IPS-15b (cell line): Measurements from ENCODE around the gene LILRB3.
"Not testable (repeated sequence)": the region's sequence is repeated elsewhere in the genome, so short reads cannot be mapped to it uniquely, and the experiment has no call there.

Experiments used
- H3K27me3 ChIP-seq: one replicate; pipeline ENCODE4 v1.6.1; 2013; ENCODE audit warnings: low read length; ENCODE audit not compliant: control insufficient read depth, insufficient read depth
- H3K36me3 ChIP-seq: one replicate; pipeline ENCODE4 v1.6.1; 2013; ENCODE audit warnings: low read length; ENCODE audit not compliant: control insufficient read depth, insufficient read depth
- H3K4me1 ChIP-seq: one replicate; pipeline ENCODE4 v1.6.1; 2013; ENCODE audit warnings: mild to moderate bottlenecking, low read length; ENCODE audit not compliant: control insufficient read depth, insufficient read depth
- H3K4me3 ChIP-seq: one replicate; pipeline ENCODE4 v1.5.1; 2013; ENCODE audit warnings: low read depth, low read length
- H3K9ac ChIP-seq: one replicate; pipeline ENCODE4 v1.6.1; 2013; ENCODE audit warnings: low read depth, mild to moderate bottlenecking, low read length
- H3K9me3 ChIP-seq: one replicate; pipeline ENCODE4 v1.6.1; 2013; ENCODE audit warnings: mild to moderate bottlenecking, low read length; ENCODE audit not compliant: control insufficient read depth, insufficient read depth

The LILRB3 gene

GRCh38 chr19:54218960-54219661 lies 3.7 kb downstream of the LILRB3 start:
- no peak overlapping the region for H3K4me3 ChIP-seq
- no peaks in the 10 kb centered on the region for H3K4me1 ChIP-seq
- H3K9ac ChIP-seq, result no peak overlapping the region
- no peaks in the 10 kb centered on the region for H3K9me3 ChIP-seq
- H3K27me3 ChIP-seq, result no peaks in the 10 kb centered on the region
- peaks cover 5% of the 10 kb centered on the region for H3K36me3 ChIP-seq

GRCh38 chr19:54218259-54218658 lies 4.5 kb downstream of the LILRB3 start:
- Histone ChIP-seq H3K4me3 (no peak overlapping the region), H3K36me3 (peaks cover 5% of the 10 kb centered on the region), H3K4me1 (no peaks in the 10 kb centered on the region), H3K9me3 (no peaks in the 10 kb centered on the region), H3K27me3 (no peaks in the 10 kb centered on the region), H3K9ac (no peak overlapping the region)

- not testable (repeated sequence) for H3K9me3 ChIP-seq, H3K9ac ChIP-seq, H3K4me1 ChIP-seq, H3K36me3 ChIP-seq, H3K27me3 ChIP-seq, H3K4me3 ChIP-seq
Measured at GRCh38 chr19:54217517-54218247, 5.1 kb downstream of the LILRB3 start.

GRCh38 chr19:54216869-54217268 lies 5.9 kb downstream of the LILRB3 start:
- Histone ChIP-seq H3K4me3 (no peak overlapping the region), H3K4me1 (no peaks in the 10 kb centered on the region), H3K9me3 (no peaks in the 10 kb centered on the region), H3K27me3 (no peaks in the 10 kb centered on the region), H3K9ac (no peak overlapping the region), H3K36me3 (peaks cover 5% of the 10 kb centered on the region)

- H3K9ac ChIP-seq, H3K4me1 ChIP-seq, H3K27me3 ChIP-seq, H3K36me3 ChIP-seq, H3K4me3 ChIP-seq, H3K9me3 ChIP-seq: not testable (repeated sequence)
Measured at GRCh38 chr19:54214734-54215133, 8.1 kb downstream of the LILRB3 start.

- H3K4me3 ChIP-seq, H3K4me1 ChIP-seq, H3K36me3 ChIP-seq, H3K27me3 ChIP-seq, H3K9me3 ChIP-seq, H3K9ac ChIP-seq: not testable (repeated sequence)
Measured at GRCh38 chr19:54214217-54214616, 8.6 kb downstream of the LILRB3 start.

GRCh38 chr19:54211235-54211634 lies 11.6 kb downstream of the LILRB3 start:
- Histone ChIP-seq H3K27me3 (no peaks in the 10 kb centered on the region), H3K4me1 (peaks cover 4% of the 10 kb centered on the region), H3K9me3 (no peaks in the 10 kb centered on the region), H3K36me3 (peaks cover 25% of the 10 kb centered on the region), H3K4me3 (no peak overlapping the region), H3K9ac (no peak overlapping the region)

- no peak overlapping the region for H3K9ac ChIP-seq
- no peak overlapping the region for H3K4me3 ChIP-seq
- H3K36me3 ChIP-seq, result peaks cover 38% of the 10 kb centered on the region
Measured at GRCh38 chr19:54209811-54210494, 12.9 kb downstream of the LILRB3 start.

GRCh38 chr19:54209058-54209810 lies 13.6 kb downstream of the LILRB3 start:
- Histone ChIP-seq H3K9ac (no peak overlapping the region), H3K27me3 (no peaks in the 10 kb centered on the region), H3K4me1 (peaks cover 7% of the 10 kb centered on the region), H3K9me3 (no peaks in the 10 kb centered on the region), H3K36me3 (peaks cover 45% of the 10 kb centered on the region), H3K4me3 (no peak overlapping the region)

More at GRCh38 chr19:54209811-54210494, 12.9 kb downstream of the LILRB3 start:
- Histone ChIP-seq H3K9me3 (no peaks in the 10 kb centered on the region), H3K4me1 (peaks cover 4% of the 10 kb centered on the region), H3K27me3 (no peaks in the 10 kb centered on the region)

- peaks cover 9% of the 10 kb centered on the region for H3K4me1 ChIP-seq
Measured at GRCh38 chr19:54208784-54209057, 14.1 kb downstream of the LILRB3 start.

GRCh38 chr19:54207983-54208783 lies 14.6 kb downstream of the LILRB3 start:
- H3K9ac ChIP-seq, result peak overlapping the region; percentile 9
- no peaks in the 10 kb centered on the region for H3K27me3 ChIP-seq
- no peak overlapping the region for H3K4me3 ChIP-seq
- peaks cover 52% of the 10 kb centered on the region for H3K36me3 ChIP-seq
- peaks cover 13% of the 10 kb centered on the region for H3K4me1 ChIP-seq
- H3K9me3 ChIP-seq, result no peaks in the 10 kb centered on the region

More at GRCh38 chr19:54208784-54209057, 14.1 kb downstream of the LILRB3 start:
- H3K36me3 ChIP-seq, result peaks cover 47% of the 10 kb centered on the region
- no peak overlapping the region for H3K4me3 ChIP-seq
- no peaks in the 10 kb centered on the region for H3K9me3 ChIP-seq
- H3K27me3 ChIP-seq, result no peaks in the 10 kb centered on the region
- H3K9ac ChIP-seq, result peak overlapping the region; percentile 9
